ENCODE results near the gene CIB4.

GRCh38 chr2:26534865-26535662 lies 106.1 kb downstream of the CIB4 start:
- TF ChIP-seq SPI1 (IDR thresholded peaks at IDR 0.05; ENCODE audit: borderline replicate concordance, low read depth, low read length) = no peak
- no peak for TF ChIP-seq SNRNP70 (optimal IDR thresholded peaks at IDR 0.05; ENCODE audit: low read depth, low read length)
- no peak for TF ChIP-seq CTCF (IDR thresholded peaks at IDR 0.05 in 2 of 3, conservative IDR thresholded peaks at IDR 0.05 in 1 of 3; ENCODE audit: insufficient read depth in 2 of 3, low read depth in 1 of 3, low read length in 3 of 3)
- no peak for TF ChIP-seq TCF7L2 (IDR thresholded peaks at IDR 0.05; ENCODE audit: low read depth, low read length)
